ENCODE data around the gene RCL1.
"Not testable (repeated sequence)": the region's sequence is repeated elsewhere in the genome, so short reads cannot be mapped to it uniquely, and the experiment has no call there.

- not testable (repeated sequence) for TF ChIP-seq YY1 (IDR thresholded peaks at IDR 0.05; ENCODE audit: insufficient read depth, insufficient read length); SUZ12 (IDR thresholded peaks at IDR 0.05; ENCODE audit: extremely low read depth, insufficient read depth, insufficient read length)
Measured at GRCh38 chr9:4783191-4783590, 9.6 kb upstream of the RCL1 start.

All from NT2/D1 (cell line).